Pancreas (tissue), 10 donors: ENCODE measurements around the gene ABLIM2. TPM values are rescaled to one million over a fixed set of nuclear protein-coding genes. Genes with fewer than 3 reads are reported as not detected.
A peak's percentile ranks its signal among the peaks of the same experiment; 100 is the strongest.

Experiments used
- ATAC-seq, 4 donors: fragments of 200-7000 bp; cut with Tn5 transposase; one replicate each; pipeline versions ENCODE4 v1.8.0 to v1.9.1; 2020; ENCODE audit warnings: mild to moderate bottlenecking in 4 of 4, moderate library complexity in 4 of 4
- DNase-seq, 6 donors: peaks; one replicate each; pipeline ENCODE4 v3.0.0-alpha.2; 2020
- FAIRE-seq: peaks from 2 replicates; lab custom pipeline; 2012; peaks lifted over from hg19 to GRCh38; lab: Jason Lieb, UNC
- H3K27ac ChIP-seq, 4 donors: fragments of 200-600 bp; sonication (generic); 1 replicate in 3 of 4; 2 replicates in 1 of 4; pipeline versions ENCODE4 v1.5.0 to v1.8.0; 2020
- H3K27me3 ChIP-seq, 4 donors: fragments of 200-600 bp; one replicate each; pipeline ENCODE4 v1.8.0; 2021
- H3K36me3 ChIP-seq, 3 donors: fragments of 200-600 bp; sonication (generic) in 1 of 3; one replicate each; pipeline versions ENCODE4 v1.5.0 to v1.8.0; 2020 to 2021
- H3K4me1 ChIP-seq, 3 donors: fragments of 200-600 bp; one replicate each; pipeline ENCODE4 v1.8.0; 2021
- H3K4me3 ChIP-seq, 4 donors: fragments of 200-600 bp; sonication (generic) in 2 of 4; one replicate each; pipeline versions ENCODE4 v1.5.0 to v1.8.0; 2020 to 2021
- H3K9me3 ChIP-seq, 4 donors: fragments of 200-600 bp; one replicate each; pipeline ENCODE4 v1.8.0; 2021
- WGBS, 2 donors: extraction: QIAGEN DNeasy Blood & Tissue Kit; methylation state at CpG; one replicate each; pipeline ENCODE4 v1.1.7; 2013; 5-methylcytosine and 5-hydroxymethylcytosine counted together
- intact Hi-C, 3 donors: fragments of 100-400 bp; cut with DNase I; formaldehyde crosslinking; loops; one replicate each; pipeline versions ENCODE4 v1.11.1 to v1.14.2; 2022
- polyA plus RNA-seq, 2 donors: library from polyadenylated mRNA; stranded (reverse); fragments of 200-250 nt; gene quantifications; one replicate each; pipeline ENCODE4 v1.2.3, GENCODE V29; 2013
- total RNA-seq, 6 donors: library from RNA; stranded (reverse); fragmentation: NEBNext Ultra II Directional in 4 of 6; extraction: Animal tissue kit (Norgen Biotek cat#: 25700) in 4 of 6; gene quantifications; one replicate each; pipeline versions ENCODE4 v1.2.1 to v1.2.4, GENCODE V29; 2021 to 2023
- TF ChIP-seq, protein P1 (sequence below), 4 donors: fragments of 200-600 bp; sonication (generic) in 3 of 4; IDR thresholded peaks; one replicate each; pipeline versions ENCODE4 v1.5.0 to v1.8.0; 2021; ENCODE audit warnings: antibody characterized with exemption in 4 of 4
- donor health status: healthy with polysubstance abuse.
- donor health status: DM: no; HTN: no; CAD: no; lungs with moderate emphysema.
- donor health status: DM: no; HTN: no; CAD: no.
- donor health status: control.
- donor health status: control.
- donor health status: Bipolar disorder and iron deficiency.
- donor health status: DM: yes; HTN: yes; CAD: no.
- donor health status: DM: no; HTN: no; CAD: no.
- donor health status: DM: no; HTN: no; CAD: no.
- donor health status: DM: yes; HTN: yes; CAD: no.

Gene ABLIM2
- total and polyA plus RNA-seq, 8 donors: 4.3 to 13.1 (median 6.6) TPM

DNA sequence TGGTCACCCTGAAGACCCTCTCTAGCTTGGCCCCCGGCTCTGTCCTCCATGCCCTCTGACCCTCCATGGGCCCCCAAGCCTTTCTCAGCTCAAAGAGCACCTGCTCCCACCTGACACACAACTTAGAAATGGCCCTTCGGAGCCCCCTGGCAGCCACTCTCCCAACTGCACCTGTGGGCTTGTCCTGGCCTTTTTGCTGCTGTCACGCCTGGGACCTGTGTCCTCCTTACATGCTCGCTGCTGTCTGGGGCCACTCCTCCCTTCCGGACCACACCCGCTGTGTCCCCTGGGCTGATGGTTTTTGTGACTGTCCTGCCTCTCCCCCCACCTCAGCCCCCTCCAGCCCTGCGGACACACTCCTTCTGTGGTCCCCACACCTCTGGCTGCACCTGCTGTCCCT, 112.7 kb downstream of the ABLIM2 start:
- no peaks in the 10 kb centered on the region for H3K4me1 ChIP-seq
- no peak overlapping the region for H3K4me3 ChIP-seq
- no peak for DNase-seq
- H3K9me3 ChIP-seq: no peaks in the 10 kb centered on the region
- H3K27me3 ChIP-seq: no peaks in the 10 kb centered on the region
- H3K36me3 ChIP-seq: no peaks in the 10 kb centered on the region
- intact Hi-C loops: no loop called here
- no peak overlapping the region for H3K27ac ChIP-seq
- WGBS, 2 donors: 96 to 100% methylated on average over 7 of the region's 7 CpGs
- TF ChIP-seq, protein P1, sequence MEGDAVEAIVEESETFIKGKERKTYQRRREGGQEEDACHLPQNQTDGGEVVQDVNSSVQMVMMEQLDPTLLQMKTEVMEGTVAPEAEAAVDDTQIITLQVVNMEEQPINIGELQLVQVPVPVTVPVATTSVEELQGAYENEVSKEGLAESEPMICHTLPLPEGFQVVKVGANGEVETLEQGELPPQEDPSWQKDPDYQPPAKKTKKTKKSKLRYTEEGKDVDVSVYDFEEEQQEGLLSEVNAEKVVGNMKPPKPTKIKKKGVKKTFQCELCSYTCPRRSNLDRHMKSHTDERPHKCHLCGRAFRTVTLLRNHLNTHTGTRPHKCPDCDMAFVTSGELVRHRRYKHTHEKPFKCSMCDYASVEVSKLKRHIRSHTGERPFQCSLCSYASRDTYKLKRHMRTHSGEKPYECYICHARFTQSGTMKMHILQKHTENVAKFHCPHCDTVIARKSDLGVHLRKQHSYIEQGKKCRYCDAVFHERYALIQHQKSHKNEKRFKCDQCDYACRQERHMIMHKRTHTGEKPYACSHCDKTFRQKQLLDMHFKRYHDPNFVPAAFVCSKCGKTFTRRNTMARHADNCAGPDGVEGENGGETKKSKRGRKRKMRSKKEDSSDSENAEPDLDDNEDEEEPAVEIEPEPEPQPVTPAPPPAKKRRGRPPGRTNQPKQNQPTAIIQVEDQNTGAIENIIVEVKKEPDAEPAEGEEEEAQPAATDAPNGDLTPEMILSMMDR (IDR thresholded peaks at IDR 0.05): no peak
- FAIRE-seq: no peak
- no peak for ATAC-seq

DNA sequence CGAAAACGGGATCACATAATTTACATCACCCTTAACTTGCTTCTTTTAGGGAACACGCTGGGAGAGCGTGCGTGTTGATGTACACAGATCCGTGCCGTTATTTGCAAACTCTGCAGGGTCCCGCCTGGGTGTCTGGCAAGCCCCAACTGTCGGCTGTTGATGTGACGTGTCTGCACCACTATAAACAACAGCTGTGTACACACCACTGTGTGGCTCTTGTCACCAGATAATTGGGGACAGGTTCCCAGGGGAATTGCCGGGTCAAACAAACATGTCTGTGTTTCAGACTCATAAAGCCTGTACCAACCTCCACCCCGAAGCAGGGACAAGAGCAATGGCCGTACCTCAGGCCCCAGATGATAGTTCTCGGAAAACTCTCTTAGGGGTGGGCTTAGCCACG, 113.9 kb downstream of the ABLIM2 start:
- intact Hi-C loops: no loop called here
- WGBS, 2 donors: 43% methylated on average over 15 of the region's 15 CpGs
- H3K4me3 ChIP-seq: no peak overlapping the region
- H3K36me3 ChIP-seq: no peaks in the 10 kb centered on the region
- no peaks in the 10 kb centered on the region for H3K4me1 ChIP-seq
- DNase-seq (peak in 1 of 6 donors; percentile 40), ATAC-seq (peak in 3 of 4 donors; percentile 29 to 68 (median 32)), FAIRE-seq (no peak)
- H3K27ac ChIP-seq: no peak overlapping the region
- TF ChIP-seq, protein P1 (IDR thresholded peaks at IDR 0.05): no peak
- H3K27me3 ChIP-seq: no peaks in the 10 kb centered on the region
- no peaks in the 10 kb centered on the region for H3K9me3 ChIP-seq

DNA sequence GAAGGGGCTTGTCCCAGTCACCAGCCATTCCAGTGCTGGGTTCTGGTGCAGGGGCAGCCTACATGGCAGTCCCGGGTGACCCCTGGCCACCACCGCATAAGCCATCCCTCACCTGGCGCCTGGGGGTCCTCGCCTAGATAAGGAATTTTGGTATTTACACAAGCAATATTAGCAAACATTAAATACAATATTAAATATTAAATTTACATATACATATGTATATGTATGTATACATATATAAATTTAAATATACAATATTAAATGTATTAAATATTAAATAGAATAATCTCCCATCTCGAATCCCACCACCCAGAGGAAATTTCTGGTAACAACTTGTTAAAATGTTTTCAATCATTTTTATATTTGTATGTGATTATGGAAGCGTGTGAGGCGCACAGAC, 114.4 kb downstream of the ABLIM2 start:
- Histone ChIP-seq H3K36me3 (no peaks in the 10 kb centered on the region), H3K27ac (no peak overlapping the region), H3K9me3 (no peaks in the 10 kb centered on the region), H3K4me3 (no peak overlapping the region), H3K27me3 (no peaks in the 10 kb centered on the region), H3K4me1 (no peaks in the 10 kb centered on the region)
- TF ChIP-seq, protein P1 (IDR thresholded peaks at IDR 0.05): no peak
- FAIRE-seq: no peak
- peak in 1 of 6 donors; percentile 49 for DNase-seq
- WGBS, 2 donors: 81 to 83% methylated on average over 7 of the region's 7 CpGs
- intact Hi-C loops: no loop called here
- no peak for ATAC-seq

DNA sequence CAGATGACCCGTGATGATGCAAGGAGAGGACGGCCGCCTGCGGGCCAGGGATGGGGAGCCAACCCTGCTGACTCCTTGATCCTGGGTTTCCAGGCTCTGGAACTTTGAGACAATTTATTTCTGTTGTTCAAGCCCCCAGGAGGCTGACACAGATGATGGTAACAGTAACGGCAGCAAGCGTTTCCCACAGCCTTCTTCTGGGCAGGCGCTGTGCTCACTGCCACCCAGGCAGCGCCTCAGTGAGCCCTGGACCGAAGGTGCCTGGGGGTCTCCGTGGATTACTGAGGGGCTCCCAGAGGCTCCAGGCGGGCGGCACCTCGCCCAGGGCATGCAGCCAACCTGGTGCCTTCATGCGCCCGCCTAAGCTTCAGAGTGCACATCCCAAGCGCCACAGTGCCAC, 115.0 kb downstream of the ABLIM2 start:
- Histone ChIP-seq H3K27ac (no peak overlapping the region), H3K4me3 (no peak overlapping the region), H3K27me3 (no peaks in the 10 kb centered on the region), H3K4me1 (no peaks in the 10 kb centered on the region), H3K36me3 (no peaks in the 10 kb centered on the region), H3K9me3 (no peaks in the 10 kb centered on the region)
- DNase-seq: peak in 1 of 6 donors; percentile 42
- ATAC-seq: no peak
- TF ChIP-seq, protein P1 (IDR thresholded peaks at IDR 0.05): no peak
- intact Hi-C loops: no loop called here
- 93 to 94% methylated on average over 16 of the region's 16 CpGs for WGBS, 2 donors
- FAIRE-seq: no peak

DNA sequence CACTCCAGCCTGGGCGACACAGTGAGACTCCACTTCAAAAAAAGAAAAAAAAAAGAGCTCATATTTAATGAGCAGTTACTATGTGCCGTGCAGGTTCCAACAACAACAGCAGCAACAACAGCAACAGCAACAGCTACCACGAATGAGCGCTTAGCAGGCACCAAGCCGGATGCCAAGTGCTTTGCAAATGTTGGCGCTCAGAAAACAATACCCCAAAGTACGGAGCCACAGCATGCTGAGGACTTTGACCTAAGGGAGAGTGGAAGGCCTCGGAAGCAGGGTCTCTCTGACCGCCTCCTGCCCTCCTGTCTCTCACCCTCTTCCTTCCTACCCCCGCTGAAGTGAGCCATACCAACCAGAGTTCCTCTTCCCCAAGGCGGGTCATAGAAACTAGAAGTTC, 116.7 kb downstream of the ABLIM2 start:
- Histone ChIP-seq H3K27ac (no peak overlapping the region), H3K9me3 (no peaks in the 10 kb centered on the region), H3K4me1 (no peaks in the 10 kb centered on the region), H3K36me3 (no peaks in the 10 kb centered on the region), H3K27me3 (no peaks in the 10 kb centered on the region), H3K4me3 (no peak overlapping the region)
- FAIRE-seq (no peak), DNase-seq (no peak), ATAC-seq (no peak)
- 86 to 92% methylated on average over 10 to 11 of the region's 11 CpGs for WGBS, 2 donors
- intact Hi-C loops: no loop called here
- TF ChIP-seq, protein P1 (IDR thresholded peaks at IDR 0.05): no peak
